ENCODE measurements around the gene CRELD2. TPM values are rescaled to one million over a fixed set of nuclear protein-coding genes. Genes with fewer than 3 reads are reported as not detected.

CRELD2 gene
- total and polyA plus RNA-seq, 2 of the 13 experiments (the other 11 are each of a cell fraction or from before 2014, with no cell fraction given), result 17.2 to 44.7 TPM

- no peak overlapping the region for H2AFZ ChIP-seq (ENCODE audit: low read length)
- H3K36me3 ChIP-seq (replicated peaks in 1 of 2; ENCODE audit: control insufficient read depth in 1 of 2, insufficient read depth in 2 of 2, low read length in 2 of 2), result no peaks in the 10 kb centered on the region
- no TSS peak for BruUV-seq (replicated peaks)
- peak overlapping the region; percentile 92 for H3K4me2 ChIP-seq (ENCODE audit: low read depth, low read length)
- no CpG with 5 or more reads among the region's 13 CpGs for WGBS (ENCODE audit: low lambda C conversion rate)
- H3K27ac ChIP-seq (ENCODE audit: extremely low read length, insufficient read depth, low read length), result peak overlapping the region; percentile 89
- CTCF ChIA-PET (ENCODE audit: low intra/inter-chr PET ratio, low total read pairs), result no interaction called here
- H3K27me3 ChIP-seq (ENCODE audit: control insufficient read depth in 1 of 2, insufficient read depth in 2 of 2, low read length in 2 of 2), result no peaks in the 10 kb centered on the region
- ATAC-seq (peak; percentile 2; the same call in 1 of the 3 replicates), DNase-seq (ENCODE audit: low spot score) (no peak), FAIRE-seq (no peak)
- H4K20me1 ChIP-seq (ENCODE audit: insufficient read depth, low read length), result no peaks in the 10 kb centered on the region
- POLR2A ChIA-PET, result interaction anchor here (2.5 to 18.6 kb wide), 2 partner anchors 8 to 20 kb away, joined by 22 to 722 read pairs; partner anchors contain the start of gene PIM3
- peaks cover 3% of the 10 kb centered on the region for H3K79me2 ChIP-seq (ENCODE audit: insufficient read depth, low read length)
- peaks cover 98% of the 10 kb centered on the region for H3K4me1 ChIP-seq (ENCODE audit: insufficient read depth, low read length)
- intact Hi-C loops (cut with micrococcal nuclease; ENCODE audit: unreplicated experiment), result no loop called here
- H3K9ac ChIP-seq (ENCODE audit: insufficient read depth, low read depth, low read length), result peak overlapping the region; percentile 91
- H3K4me3 ChIP-seq (replicated peaks in 1 of 3; ENCODE audit: insufficient read depth in 1 of 3, low read depth in 2 of 3, low read length in 3 of 3), result peak overlapping the region; percentile 60 to 82 (median 76); a peak in 5 of 6 replicates
- in situ Hi-C loops (cut with HindIII; ENCODE audit: extremely low pct_ligation_motif_present, low pct_unique_long_range_greater_than_20kb), result no loop called here
- no peaks in the 10 kb centered on the region for H3K9me3 ChIP-seq (ENCODE audit: low read length)
- TF ChIP-seq RAD51 (IDR thresholded peaks at IDR 0.05; ENCODE audit: borderline replicate concordance) (no peak), DRAP1 (CRISPR knock-in tag; IDR thresholded peaks at IDR 0.05) (no peak), E2F2 (CRISPR knock-in tag; IDR thresholded peaks at IDR 0.05; ENCODE audit: borderline replicate concordance) (no peak), MTA1 (CRISPR knock-in tag; IDR thresholded peaks at IDR 0.05; ENCODE audit: borderline replicate concordance) (peak; percentile 15; the same call in 1 of the 2 replicates), NR2C2 (CRISPR knock-in tag; IDR thresholded peaks at IDR 0.05; ENCODE audit: borderline replicate concordance) (no peak), ZFX (CRISPR knock-in tag; IDR thresholded peaks at IDR 0.05; ENCODE audit: low read depth) (peak; percentile 90; the same call in 1 of the 2 replicates), HNRNPL (IDR thresholded peaks at IDR 0.05; ENCODE audit: low read depth, low read length) (peak; percentile 84), ZNF713 (CRISPR knock-in tag; IDR thresholded peaks at IDR 0.05) (no peak), NFRKB (IDR thresholded peaks at IDR 0.05) (no peak), ZBTB43 (CRISPR knock-in tag; conservative IDR thresholded peaks at IDR 0.05) (peak; percentile 20; the same call in 1 of the 2 replicates), HOXA3 (CRISPR knock-in tag; IDR thresholded peaks at IDR 0.05) (peak; percentile 34; the same call in 1 of the 2 replicates), LCORL (IDR thresholded peaks at IDR 0.05) (no peak), LCORL (CRISPR knock-in tag; IDR thresholded peaks at IDR 0.05) (peak; percentile 20; the same call in 1 of the 2 replicates), ZFP91 (CRISPR knock-in tag; IDR thresholded peaks at IDR 0.05; ENCODE audit: borderline replicate concordance) (peak; percentile 23; the same call in 1 of the 2 replicates), ZFAT (CRISPR knock-in tag; conservative IDR thresholded peaks at IDR 0.05) (no peak), MXD1 (CRISPR knock-in tag; IDR thresholded peaks at IDR 0.05) (no peak), CERS6 (CRISPR knock-in tag; IDR thresholded peaks at IDR 0.05) (no peak)
Observed at GRCh38 chr22:49944399-49944891, 26.0 kb downstream of the CRELD2 start.

All from HepG2 (cell line).